ENCODE results near the gene STRN4.

DNA sequence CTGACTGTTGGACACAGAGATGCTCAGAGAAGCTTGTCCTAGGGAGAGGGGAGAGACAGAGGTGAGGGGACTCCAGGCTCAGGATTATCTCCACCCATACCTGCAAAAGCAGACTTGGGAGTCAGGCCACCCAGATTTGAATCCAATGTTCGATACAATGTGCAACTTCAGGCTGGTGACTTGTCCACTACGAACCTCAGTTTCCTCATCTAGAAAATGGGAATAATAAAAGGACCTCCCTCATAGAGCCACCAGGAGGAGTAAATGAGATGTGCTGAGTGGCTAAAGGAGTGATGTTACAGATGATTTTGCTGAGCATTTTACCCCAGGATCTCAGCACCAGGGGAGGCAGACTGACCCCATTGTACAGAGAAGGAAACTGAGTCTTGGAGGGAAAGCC lies 54.3 kb downstream of the STRN4 start:
- TF ChIP-seq, protein P1, sequence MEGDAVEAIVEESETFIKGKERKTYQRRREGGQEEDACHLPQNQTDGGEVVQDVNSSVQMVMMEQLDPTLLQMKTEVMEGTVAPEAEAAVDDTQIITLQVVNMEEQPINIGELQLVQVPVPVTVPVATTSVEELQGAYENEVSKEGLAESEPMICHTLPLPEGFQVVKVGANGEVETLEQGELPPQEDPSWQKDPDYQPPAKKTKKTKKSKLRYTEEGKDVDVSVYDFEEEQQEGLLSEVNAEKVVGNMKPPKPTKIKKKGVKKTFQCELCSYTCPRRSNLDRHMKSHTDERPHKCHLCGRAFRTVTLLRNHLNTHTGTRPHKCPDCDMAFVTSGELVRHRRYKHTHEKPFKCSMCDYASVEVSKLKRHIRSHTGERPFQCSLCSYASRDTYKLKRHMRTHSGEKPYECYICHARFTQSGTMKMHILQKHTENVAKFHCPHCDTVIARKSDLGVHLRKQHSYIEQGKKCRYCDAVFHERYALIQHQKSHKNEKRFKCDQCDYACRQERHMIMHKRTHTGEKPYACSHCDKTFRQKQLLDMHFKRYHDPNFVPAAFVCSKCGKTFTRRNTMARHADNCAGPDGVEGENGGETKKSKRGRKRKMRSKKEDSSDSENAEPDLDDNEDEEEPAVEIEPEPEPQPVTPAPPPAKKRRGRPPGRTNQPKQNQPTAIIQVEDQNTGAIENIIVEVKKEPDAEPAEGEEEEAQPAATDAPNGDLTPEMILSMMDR (IDR thresholded peaks at IDR 0.05; ENCODE audit: low read depth, low read length, missing input control), result no peak
- TF ChIP-seq HNF4A (conservative IDR thresholded peaks at IDR 0.05) (no peak), FOXA1 (IDR thresholded peaks at IDR 0.05) (no peak)

All from liver (tissue), 3 donors.